C4-2B (cell line): ENCODE measurements around the gene SYT9.

Experiments
- CTCF ChIP-seq: fragments of 450-650 bp; conservative IDR thresholded peaks from 2 replicates; pipeline ENCODE4 v1.5.1; 2017; ENCODE audit warnings: mild to moderate bottlenecking
- ZFX ChIP-seq: fragments of 450-650 bp; IDR thresholded peaks from 2 replicates; pipeline ENCODE4 v1.6.1; 2017

- TF ChIP-seq CTCF (no peak), ZFX (no peak)
These were observed 39.6 kb downstream of the SYT9 start for GRCh38 chr11:7291100-7291829.
